Measurements from ENCODE around the gene SMIM7.

Gene SMIM7

GRCh38 chr19:16596399-16596798 lies 63.5 kb downstream of the SMIM7 start:
- no peak for DNase-seq

Data from amygdala (tissue), 56 donors.